Measurements from ENCODE around the gene GRIK4. TPM values are rescaled to one million over a fixed set of nuclear protein-coding genes. Genes with fewer than 3 reads are reported as not detected.

The GRIK4 gene
- total RNA-seq, 2 donors from 2014 or later: not detected

DNA sequence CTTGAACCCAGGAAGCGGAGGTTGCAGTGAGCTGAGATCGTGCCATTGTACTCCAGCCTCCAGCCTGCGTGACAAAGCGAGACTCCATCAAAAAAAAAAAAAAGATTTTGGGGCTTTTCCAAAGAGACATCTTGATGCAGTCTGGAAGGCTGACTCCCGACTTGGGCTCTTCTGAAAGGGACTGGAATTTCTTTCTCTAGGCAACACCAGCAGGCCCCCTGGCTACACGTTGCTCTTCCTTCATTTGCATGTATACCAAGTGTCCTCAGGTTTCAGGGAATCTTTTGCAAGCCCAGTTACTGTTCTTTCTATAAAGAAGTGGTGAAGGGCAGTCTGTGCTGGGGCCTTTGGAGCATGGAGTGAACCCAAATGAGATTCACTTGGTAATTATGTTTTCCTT, 211.0 kb downstream of the GRIK4 start:
- no peak for DNase-seq (ENCODE audit: low spot score in 2 of 2)
- ATAC-seq: no peak
- no peak overlapping the region for H3K27ac Mint-ChIP-seq
- H3K9me3 Mint-ChIP-seq: no peaks in the 10 kb centered on the region
- H3K36me3 Mint-ChIP-seq: no peaks in the 10 kb centered on the region

DNA sequence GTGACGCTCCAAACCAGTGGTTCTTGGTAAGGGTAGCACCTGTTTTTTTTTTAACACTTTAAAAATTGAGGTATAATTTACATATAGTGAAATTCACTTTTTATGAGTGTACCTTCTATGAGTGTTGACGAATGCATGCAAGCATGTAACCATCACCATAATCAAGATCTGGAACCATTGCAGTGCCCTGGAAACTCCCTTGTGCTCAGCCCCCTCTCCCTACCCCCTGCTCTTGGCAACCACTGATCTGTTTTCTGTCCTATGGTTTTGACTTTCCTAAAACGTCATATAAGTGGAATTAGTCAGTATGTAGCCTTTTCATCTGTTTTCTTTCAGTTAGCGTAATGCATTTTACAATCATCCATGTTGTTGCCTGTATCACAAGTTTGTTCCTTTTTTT, 212.2 kb downstream of the GRIK4 start:
- ATAC-seq (no peak), DNase-seq (ENCODE audit: low spot score in 2 of 2) (no peak)
- Mint-ChIP-seq H3K27ac (no peak overlapping the region), H3K36me3 (no peaks in the 10 kb centered on the region), H3K9me3 (peaks cover 3 to 5% of the 10 kb centered on the region in 2 donors)

DNA sequence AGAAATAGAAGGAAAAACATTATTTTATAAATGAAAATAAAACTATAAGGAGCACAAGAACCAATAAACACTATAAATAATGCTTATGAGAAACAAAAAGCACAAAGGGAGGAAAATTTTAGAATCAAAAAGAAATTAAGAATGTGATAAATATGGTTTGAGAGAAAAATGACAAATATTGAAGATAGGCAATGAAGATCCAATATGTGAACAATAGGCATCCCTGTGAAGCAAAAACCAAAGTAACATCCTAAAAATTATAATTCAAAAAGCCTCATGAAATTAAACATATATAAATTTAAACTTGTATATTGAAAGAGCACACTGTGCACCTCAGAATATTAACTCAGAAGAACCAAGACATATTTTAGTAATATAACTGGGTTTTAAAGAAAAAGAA, 216.2 kb downstream of the GRIK4 start:
- ATAC-seq: no peak
- Mint-ChIP-seq H3K9me3 (peaks cover 10 to 11% of the 10 kb centered on the region in 2 donors), H3K36me3 (no peaks in the 10 kb centered on the region), H3K27ac (no peak overlapping the region)
- no peak for DNase-seq (ENCODE audit: low spot score in 2 of 2)

DNA sequence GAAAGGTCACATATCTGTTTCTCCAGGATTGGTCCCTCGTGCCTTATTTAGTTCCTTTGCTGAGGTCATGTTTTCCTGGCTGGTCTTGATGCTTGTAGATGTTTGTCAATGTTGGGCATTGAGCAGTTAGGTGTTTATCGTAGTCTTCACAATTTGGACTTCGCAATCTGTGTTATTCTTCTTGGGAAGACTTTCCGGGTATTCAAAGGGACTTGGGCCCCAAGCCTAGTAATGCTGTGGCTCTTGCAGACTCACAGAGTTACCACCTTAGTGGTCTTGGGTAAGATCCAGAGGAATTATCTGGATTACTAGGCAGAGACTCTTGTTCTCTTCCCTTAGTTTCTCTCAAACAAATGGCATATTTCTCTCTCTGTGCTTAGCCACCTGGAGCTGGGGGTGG, 223.5 kb downstream of the GRIK4 start:
- H3K9me3 Mint-ChIP-seq: no peaks in the 10 kb centered on the region

DNA sequence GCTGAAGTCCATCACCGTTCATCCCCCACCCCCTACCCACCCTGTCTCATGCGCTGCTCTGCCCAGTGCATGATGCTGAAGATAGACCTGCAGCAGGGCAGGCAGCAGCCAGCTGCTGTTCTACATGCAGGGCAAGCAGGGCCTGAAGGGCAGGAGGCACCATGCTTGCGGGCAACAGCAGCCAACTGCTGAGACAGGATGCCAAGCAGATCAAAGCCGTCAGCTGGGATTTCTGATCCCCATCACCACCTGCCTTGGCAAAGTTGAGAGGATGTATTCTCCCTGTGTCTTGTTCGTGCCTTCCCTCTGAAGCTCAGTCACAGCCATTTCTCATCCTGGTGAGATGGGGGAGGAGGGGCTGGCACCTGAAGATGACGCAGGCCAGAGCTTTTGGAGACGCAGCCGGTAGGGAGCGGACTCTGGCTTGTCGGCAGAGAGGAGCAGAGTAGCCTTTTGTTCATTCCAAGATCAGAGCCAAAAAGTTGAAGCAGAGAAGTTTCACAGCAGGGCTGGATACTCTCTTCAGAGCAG, 227.0 kb downstream of the GRIK4 start:
- Mint-ChIP-seq H3K36me3 (no peaks in the 10 kb centered on the region), H3K9me3 (no peaks in the 10 kb centered on the region), H3K27ac (no peak overlapping the region)
- ATAC-seq (no peak), DNase-seq (ENCODE audit: low spot score in 2 of 2) (no peak)

More for the DNA sequence above, 223.5 kb downstream of the GRIK4 start:
- DNase-seq (ENCODE audit: low spot score in 2 of 2) (no peak), ATAC-seq (no peak)
- H3K27ac Mint-ChIP-seq: no peak overlapping the region
- no peaks in the 10 kb centered on the region for H3K36me3 Mint-ChIP-seq

DNA sequence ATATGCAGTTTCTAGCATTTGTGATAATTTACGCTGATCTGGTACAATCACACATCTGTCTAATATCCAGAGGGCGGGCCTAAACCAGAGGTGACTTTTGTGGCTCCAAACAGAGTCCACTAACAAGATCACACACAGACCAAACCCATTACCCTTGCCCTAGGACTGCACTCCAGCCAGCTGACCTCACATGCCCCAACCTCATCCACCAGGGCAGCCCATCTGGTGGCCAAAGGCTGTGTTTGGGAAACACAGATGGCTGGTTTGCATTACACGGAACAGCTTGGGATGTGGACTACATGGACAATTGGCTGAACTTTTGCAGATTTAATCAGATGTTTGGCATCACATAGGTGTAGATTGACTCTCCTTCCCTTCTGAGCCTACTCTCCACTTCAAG, 228.2 kb downstream of the GRIK4 start:
- Mint-ChIP-seq H3K9me3 (no peaks in the 10 kb centered on the region), H3K36me3 (no peaks in the 10 kb centered on the region), H3K27ac (no peak overlapping the region)
- no peak for ATAC-seq
- DNase-seq (ENCODE audit: low spot score in 2 of 2): no peak

DNA sequence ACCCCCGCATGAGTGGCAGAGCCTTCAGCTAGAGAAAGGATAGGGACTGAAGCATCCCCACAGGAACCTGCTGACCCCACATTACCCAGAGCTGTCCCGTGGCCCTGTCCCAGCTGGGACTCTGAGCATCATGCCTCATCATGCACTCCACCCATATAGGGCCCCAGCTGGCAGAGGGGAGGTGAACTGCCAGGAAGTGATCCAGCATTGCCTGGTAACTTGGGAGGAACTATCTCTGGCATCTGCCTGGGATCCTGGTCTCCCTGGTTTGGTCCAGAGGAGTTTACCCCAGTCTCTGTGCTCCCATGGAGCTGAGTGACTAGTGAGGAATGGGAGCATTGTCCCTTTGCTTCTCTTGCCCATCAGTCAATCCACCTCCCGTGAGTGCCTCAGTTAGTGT, 228.8 kb downstream of the GRIK4 start:
- ATAC-seq (no peak), DNase-seq (ENCODE audit: low spot score in 2 of 2) (no peak)
- Mint-ChIP-seq H3K9me3 (no peaks in the 10 kb centered on the region), H3K36me3 (no peaks in the 10 kb centered on the region), H3K27ac (no peak overlapping the region)

DNA sequence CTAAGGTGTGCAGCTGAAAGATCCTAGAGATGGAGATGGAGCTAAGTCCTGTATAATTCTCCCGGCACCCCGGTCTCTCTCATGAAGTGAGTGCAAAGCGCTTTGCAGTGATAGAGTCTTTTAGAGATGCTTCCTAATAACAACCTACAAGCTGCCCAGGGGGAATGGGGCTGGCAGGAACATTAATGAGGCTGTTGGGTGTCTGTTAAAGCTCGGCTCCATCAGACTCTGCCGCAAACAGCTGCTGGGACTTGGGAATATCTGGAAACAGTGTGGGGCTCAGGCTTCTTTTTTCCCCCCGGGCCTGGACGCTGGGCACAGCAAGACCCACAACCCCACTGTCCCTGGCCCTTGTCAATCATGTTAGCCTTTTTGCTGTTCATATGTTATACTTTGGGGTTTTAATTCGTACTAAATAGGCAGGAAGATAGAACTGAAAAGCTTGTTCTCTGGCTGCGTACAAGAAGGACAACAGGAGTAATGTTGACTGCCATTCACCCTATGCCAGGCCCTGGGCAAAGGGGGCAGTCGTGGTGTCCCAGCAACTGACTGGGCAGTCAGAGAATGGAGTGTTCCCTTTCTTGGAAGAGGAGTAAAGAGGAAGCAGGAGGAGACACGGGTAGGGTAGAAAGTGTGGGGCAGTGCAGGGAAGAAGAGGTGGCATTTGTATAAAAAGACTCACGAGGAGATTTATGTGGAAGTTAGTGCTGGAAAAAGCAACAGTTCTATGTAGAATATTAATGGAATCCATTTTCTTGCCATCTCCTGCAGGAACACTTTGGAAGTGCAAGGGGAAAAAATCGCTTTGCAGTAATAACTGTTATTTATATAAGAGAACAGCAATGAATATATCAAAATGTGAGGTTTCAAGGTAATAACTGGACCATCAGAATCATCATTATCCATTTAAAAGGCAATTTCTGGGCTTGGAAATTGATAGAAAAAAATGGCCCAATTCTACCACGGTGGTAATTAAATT, 232.8 kb downstream of the GRIK4 start:
- no peak for ATAC-seq
- H3K27ac Mint-ChIP-seq: no peak overlapping the region
- no peaks in the 10 kb centered on the region for H3K36me3 Mint-ChIP-seq
- H3K9me3 Mint-ChIP-seq: no peaks in the 10 kb centered on the region
- no peak for DNase-seq (ENCODE audit: low spot score in 2 of 2)

DNA sequence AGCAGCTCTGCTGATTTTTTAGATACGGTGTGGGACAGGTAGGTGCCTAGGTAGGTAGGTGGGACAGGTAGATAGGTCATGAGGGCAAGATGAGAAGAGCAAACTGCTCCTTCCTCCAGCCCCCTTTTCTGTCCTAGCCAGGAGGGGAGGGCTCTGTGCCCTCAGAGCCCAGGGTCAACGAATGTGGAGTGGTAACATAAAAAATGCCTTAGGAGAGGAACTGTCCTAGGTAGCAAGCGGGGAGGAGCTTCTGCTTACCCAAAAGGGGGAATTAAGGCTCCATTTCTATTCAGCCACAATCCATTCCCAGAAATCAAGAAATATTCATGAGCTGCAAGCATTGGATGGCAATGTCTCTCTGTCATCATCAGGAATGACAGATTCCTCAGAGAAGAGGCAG, 234.8 kb downstream of the GRIK4 start:
- DNase-seq (ENCODE audit: low spot score in 2 of 2) (no peak), ATAC-seq (no peak)
- Mint-ChIP-seq H3K36me3 (no peaks in the 10 kb centered on the region), H3K9me3 (no peaks in the 10 kb centered on the region), H3K27ac (no peak overlapping the region)

DNA sequence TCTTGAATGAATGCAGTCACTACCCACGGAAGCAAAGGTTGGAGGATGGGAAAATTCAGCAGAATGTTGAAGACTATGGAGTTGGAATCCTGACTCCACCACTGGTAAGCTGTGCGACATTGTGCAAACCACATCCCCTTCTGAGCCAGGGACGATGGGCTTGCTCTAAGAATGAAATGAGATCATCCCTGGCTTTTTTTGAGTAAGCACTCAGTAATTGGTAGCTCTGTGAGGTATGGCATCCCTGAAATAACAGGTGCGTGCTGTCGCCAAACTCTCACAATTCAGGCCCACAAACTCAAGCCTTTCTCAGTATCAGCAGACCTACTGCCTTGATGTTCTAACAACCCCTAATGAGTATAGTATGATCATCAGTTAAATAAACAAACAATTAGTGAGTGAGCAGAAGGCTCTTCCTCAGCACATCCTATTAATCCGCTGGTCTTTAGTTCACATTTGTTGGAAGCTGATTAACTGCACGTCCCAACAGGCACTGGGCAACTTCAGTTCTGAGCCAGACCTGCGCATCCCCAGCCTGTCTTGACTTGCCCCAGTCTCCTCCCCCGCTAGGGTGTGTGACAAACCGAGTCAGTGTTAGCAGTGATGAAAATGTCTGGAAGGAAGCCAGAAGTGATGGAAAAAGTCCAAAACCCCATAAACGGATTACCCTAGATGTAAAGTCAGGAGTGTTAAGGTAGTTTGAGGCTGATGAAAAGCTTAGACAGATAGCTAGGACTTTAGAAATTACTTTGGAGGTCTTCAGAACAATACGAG, 235.5 kb downstream of the GRIK4 start:
- Mint-ChIP-seq H3K9me3 (no peaks in the 10 kb centered on the region), H3K36me3 (no peaks in the 10 kb centered on the region), H3K27ac (no peak overlapping the region)
- ATAC-seq (no peak), DNase-seq (ENCODE audit: low spot score in 2 of 2) (no peak)

DNA sequence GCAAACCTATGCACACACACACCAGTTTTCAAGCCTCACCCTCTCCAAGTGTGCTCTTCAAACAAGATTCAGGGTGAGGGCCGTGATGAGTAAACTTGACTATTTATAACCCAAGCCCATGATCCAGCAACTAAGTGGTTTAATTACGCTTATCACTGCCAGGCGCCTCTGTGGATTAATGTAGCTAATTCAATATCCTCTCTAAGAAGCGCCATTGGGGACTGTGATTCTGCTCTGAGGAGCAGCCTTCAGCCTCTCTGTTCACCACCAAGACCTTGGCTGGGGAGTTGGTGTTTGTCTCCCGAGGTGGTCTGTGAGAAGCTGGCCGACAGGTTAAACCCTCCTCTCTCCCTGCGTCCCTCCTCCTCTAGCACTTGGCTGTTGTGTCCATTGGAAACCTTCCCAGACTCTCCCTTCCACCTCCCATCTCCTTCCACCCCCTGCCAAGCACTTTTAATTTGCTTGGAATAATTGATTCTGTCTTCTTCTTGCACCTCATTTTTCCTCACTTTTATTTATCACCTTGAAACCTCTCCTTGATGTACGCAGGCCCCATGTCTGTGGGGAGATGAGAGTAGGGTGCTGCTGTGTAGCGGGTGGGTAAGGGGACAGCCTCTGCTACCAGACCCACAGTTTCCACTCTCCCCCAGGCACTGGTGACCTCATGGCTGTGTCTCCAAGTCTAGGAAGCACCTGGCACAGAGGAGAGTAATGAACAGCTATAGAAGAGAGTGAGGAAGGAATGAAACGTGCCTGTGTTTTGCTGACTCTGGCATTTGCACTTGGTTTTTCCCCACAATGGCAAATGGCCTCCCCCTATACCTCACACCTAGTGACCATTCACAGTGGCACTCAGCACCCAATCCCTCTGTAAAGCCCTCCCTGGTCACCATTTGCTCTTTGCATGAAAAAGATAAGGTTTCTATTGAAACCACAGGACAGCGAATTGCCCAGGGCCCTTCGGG, 236.6 kb downstream of the GRIK4 start:
- Mint-ChIP-seq H3K27ac (no peak overlapping the region), H3K9me3 (no peaks in the 10 kb centered on the region), H3K36me3 (no peaks in the 10 kb centered on the region)
- DNase-seq (ENCODE audit: low spot score in 2 of 2) (no peak), ATAC-seq (no peak)

DNA sequence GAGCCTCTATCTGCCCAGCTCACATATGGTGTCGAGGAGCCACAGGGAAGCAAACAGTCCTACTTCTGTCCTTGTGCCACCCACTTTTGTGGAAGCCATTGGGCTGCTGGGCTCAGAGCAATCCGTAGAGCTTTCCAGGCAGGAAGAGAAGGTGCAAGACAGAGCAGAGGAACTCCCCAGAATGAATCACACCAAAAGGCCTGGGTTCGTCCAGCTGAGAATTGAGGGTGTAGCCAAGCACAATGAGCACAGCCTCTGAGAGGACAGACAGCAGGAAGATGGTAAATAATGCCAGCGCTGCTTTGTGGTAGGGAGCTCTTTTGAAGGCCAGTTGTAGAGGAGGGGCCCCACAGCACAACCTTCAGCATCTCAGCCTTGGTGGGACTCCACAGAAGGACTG, 237.8 kb downstream of the GRIK4 start:
- DNase-seq (ENCODE audit: low spot score in 2 of 2) (no peak), ATAC-seq (no peak)
- Mint-ChIP-seq H3K36me3 (no peaks in the 10 kb centered on the region), H3K27ac (no peak overlapping the region), H3K9me3 (no peaks in the 10 kb centered on the region)

DNA sequence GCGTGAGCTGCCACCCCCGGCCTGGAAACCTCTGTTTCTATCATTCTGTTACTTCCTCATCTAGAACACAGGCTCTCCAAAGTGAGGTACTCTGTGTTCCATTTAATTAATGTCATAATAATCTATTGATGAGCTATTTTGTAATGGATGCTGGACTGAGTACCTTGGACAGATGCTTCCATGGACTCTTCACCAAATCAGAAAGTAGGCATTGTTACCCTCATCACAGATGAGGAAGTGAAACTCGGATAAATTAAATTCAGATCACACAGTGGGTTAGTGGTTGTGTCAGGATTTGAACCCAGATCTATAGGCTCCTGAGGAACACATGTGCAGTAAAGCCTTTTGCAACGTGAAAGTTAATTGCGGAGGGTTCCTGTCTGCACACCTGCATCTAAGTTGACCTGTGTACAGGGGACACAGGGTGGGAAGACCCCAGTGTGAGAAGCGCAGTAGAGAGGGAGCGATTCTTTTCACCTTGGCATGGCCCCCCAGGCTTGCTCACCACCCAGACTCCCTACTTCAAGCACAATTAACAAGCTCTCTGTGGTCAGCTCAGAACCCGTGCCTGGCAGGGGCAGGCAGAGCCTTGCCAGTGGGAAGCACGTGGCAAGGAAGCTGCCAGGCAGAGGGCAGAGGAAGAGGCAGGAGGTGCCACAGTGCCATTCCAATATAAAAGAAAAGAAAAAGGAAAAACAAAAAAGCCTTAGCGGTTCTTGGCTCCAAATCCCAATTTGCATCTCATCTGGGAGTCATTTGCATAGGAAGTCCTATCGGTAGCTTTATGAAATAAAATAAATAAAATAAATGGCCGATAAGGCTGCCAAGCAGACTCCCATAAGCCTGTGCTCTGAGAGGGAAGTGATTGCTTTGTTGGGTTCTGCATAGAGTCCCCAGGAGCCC, 239.3 kb downstream of the GRIK4 start:
- ATAC-seq (no peak), DNase-seq (ENCODE audit: low spot score in 2 of 2) (peak in 1 of 2 donors; percentile 11)
- Mint-ChIP-seq H3K9me3 (no peaks in the 10 kb centered on the region), H3K27ac (no peak overlapping the region), H3K36me3 (no peaks in the 10 kb centered on the region)

DNA sequence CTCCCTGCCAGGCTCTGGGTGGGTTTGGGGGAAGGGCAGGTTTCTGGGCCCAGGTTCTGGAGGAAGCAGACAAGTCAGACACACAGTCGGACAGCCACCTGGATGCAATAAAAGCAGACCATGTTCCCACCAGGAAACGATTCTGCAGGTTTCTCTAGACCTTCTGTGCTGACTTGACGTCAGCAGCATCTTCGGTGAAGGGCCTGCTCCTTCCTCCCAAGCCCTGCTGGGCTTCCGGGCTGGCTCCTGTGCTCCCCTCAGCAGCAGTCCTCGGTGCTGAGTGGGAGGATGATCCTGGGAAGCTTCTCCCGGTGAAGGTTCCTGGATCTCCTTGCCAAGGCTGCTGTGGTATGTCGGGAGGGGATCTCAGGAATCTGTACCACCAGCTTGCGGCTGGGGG, 240.0 kb downstream of the GRIK4 start:
- DNase-seq (ENCODE audit: low spot score in 2 of 2) (peak in 1 of 2 donors; percentile 7), ATAC-seq (no peak)
- no peaks in the 10 kb centered on the region for H3K9me3 Mint-ChIP-seq
- no peaks in the 10 kb centered on the region for H3K36me3 Mint-ChIP-seq
- H3K27ac Mint-ChIP-seq: no peak overlapping the region

DNA sequence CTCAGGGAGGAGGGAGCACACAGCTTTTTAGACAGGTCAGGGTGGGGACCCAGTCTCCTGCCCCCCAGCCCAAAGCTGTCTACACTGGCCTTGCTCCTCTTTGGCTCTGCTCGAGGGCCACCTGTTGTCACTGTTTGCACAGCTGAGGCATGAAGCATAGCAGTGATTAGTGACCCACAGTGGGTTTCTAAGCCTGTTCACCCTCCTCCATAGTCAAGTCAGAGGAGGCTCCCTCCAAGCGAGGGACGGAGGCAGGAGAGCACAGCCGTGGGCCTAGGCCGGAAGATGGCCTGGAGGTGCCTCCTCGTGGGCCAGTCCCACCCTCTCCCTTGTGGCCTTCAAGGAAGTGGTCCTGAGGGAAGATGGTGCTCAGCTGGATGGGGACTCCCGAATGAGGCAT, 241.1 kb downstream of the GRIK4 start:
- no peaks in the 10 kb centered on the region for H3K9me3 Mint-ChIP-seq

More for the DNA sequence above, 241.1 kb downstream of the GRIK4 start:
- ATAC-seq: no peak
- peak in 1 of 2 donors; percentile 45 for DNase-seq (ENCODE audit: low spot score in 2 of 2)
- Mint-ChIP-seq H3K27ac (no peak overlapping the region), H3K36me3 (no peaks in the 10 kb centered on the region)
